HG02623 (cell line): ENCODE data around the gene CDCA5.

ENCODE experiments used
- ATAC-seq: cut with Tn5 transposase; IDR thresholded peaks from one replicate; pipeline ENCODE4 v1.9.1; 2021; ENCODE audit warnings: moderate library complexity; ENCODE audit not compliant: unreplicated experiment

CDCA5 gene

GRCh38 chr11:65107751-65108468, 24.1 kb upstream of the CDCA5 start:
- no peak for ATAC-seq

- ATAC-seq = no peak
Measured at GRCh38 chr11:65107078-65107477, 23.2 kb upstream of the CDCA5 start.

GRCh38 chr11:65104628-65105027, 20.8 kb upstream of the CDCA5 start:
- ATAC-seq = no peak

- no peak for ATAC-seq
Measured at GRCh38 chr11:65103476-65103875, 19.6 kb upstream of the CDCA5 start.

GRCh38 chr11:65102142-65103095, 18.6 kb upstream of the CDCA5 start:
- no peak for ATAC-seq

GRCh38 chr11:65100674-65101350, 17.0 kb upstream of the CDCA5 start:
- no peak for ATAC-seq

- ATAC-seq = no peak
Measured at GRCh38 chr11:65096926-65097325, 13.1 kb upstream of the CDCA5 start.

GRCh38 chr11:65095974-65096806, 12.3 kb upstream of the CDCA5 start, which contains the start of gene VPS51:
TSS of gene VPS51 (plus strand) at chr11:65096214. CDS start at chr11:65096251, 37 bp downstream.
- peak; percentile 71 for ATAC-seq

GRCh38 chr11:65095427-65095826, 11.6 kb upstream of the CDCA5 start:
- no peak for ATAC-seq

- no peak for ATAC-seq
Measured at GRCh38 chr11:65090628-65091027, 6.8 kb upstream of the CDCA5 start.

- ATAC-seq = no peak
Measured at GRCh38 chr11:65089621-65090020, 5.8 kb upstream of the CDCA5 start.

- no peak for ATAC-seq
Measured at GRCh38 chr11:65087827-65088226, 4.0 kb upstream of the CDCA5 start.

GRCh38 chr11:65087216-65087615, 3.4 kb upstream of the CDCA5 start:
- no peak for ATAC-seq

- no peak for ATAC-seq
Measured at GRCh38 chr11:65086809-65087208, 3.0 kb upstream of the CDCA5 start.

- ATAC-seq = no peak
Measured at GRCh38 chr11:65085446-65085845, 1.6 kb upstream of the CDCA5 start.

GRCh38 chr11:65084598-65085375, 947 bp upstream of the CDCA5 start:
- peak; percentile 6 for ATAC-seq

GRCh38 chr11:65083134-65083833, 556 bp downstream of the CDCA5 start:
- no peak for ATAC-seq

- no peak for ATAC-seq
Measured at GRCh38 chr11:65078786-65079342, 5.0 kb downstream of the CDCA5 start.

GRCh38 chr11:65078151-65078550, 5.7 kb downstream of the CDCA5 start:
- ATAC-seq = no peak
